ENCODE measurements around the gene LRRC71. TPM values are rescaled to one million over a fixed set of nuclear protein-coding genes. Genes with fewer than 3 reads are reported as not detected.

The LRRC71 gene
- total RNA-seq, 3 donors from 2014 or later: not detected

GRCh38 chr1:156945881-156946661, 25.6 kb downstream of the LRRC71 start:
- Histone ChIP-seq H3K4me1 (no peaks in the 10 kb centered on the region), H3K27me3 (no peaks in the 10 kb centered on the region), H3K4me3 (no peak overlapping the region), H3K36me3 (peaks cover 14% of the 10 kb centered on the region), H3K9me3 (no peaks in the 10 kb centered on the region), H3K27ac (no peak overlapping the region)
- no peak for DNase-seq (ENCODE audit: low spot score in 2 of 2)
- intact Hi-C loops (cut with DNase I; ENCODE audit: low total_unique reads): no loop called here
- TF ChIP-seq POLR2A (IDR thresholded peaks at IDR 0.05) (no peak), POLR2AphosphoS5 (IDR thresholded peaks at IDR 0.05) (no peak), CTCF (IDR thresholded peaks at IDR 0.05) (no peak)

GRCh38 chr1:156947127-156947526, 26.7 kb downstream of the LRRC71 start:
- Histone ChIP-seq H3K4me1 (no peaks in the 10 kb centered on the region), H3K36me3 (peaks cover 18% of the 10 kb centered on the region), H3K9me3 (no peaks in the 10 kb centered on the region), H3K27ac (no peak overlapping the region), H3K4me3 (no peak overlapping the region), H3K27me3 (no peaks in the 10 kb centered on the region)
- TF ChIP-seq CTCF (IDR thresholded peaks at IDR 0.05) (no peak), POLR2AphosphoS5 (IDR thresholded peaks at IDR 0.05) (no peak), POLR2A (IDR thresholded peaks at IDR 0.05) (no peak)
- intact Hi-C loops (cut with DNase I; ENCODE audit: low total_unique reads): no loop called here
- DNase-seq (ENCODE audit: low spot score in 2 of 2): no peak

GRCh38 chr1:156947818-156948525, 27.5 kb downstream of the LRRC71 start:
- no peaks in the 10 kb centered on the region for H3K4me1 ChIP-seq
- no peak overlapping the region for H3K27ac ChIP-seq
- intact Hi-C loops (cut with DNase I; ENCODE audit: low total_unique reads): no loop called here
- no peaks in the 10 kb centered on the region for H3K9me3 ChIP-seq
- DNase-seq (ENCODE audit: low spot score in 2 of 2): no peak
- TF ChIP-seq POLR2AphosphoS5 (IDR thresholded peaks at IDR 0.05): no peak
- TF ChIP-seq POLR2A (IDR thresholded peaks at IDR 0.05): no peak
- no peak for TF ChIP-seq CTCF (IDR thresholded peaks at IDR 0.05)
- no peaks in the 10 kb centered on the region for H3K27me3 ChIP-seq
- H3K36me3 ChIP-seq: peaks cover 19% of the 10 kb centered on the region
- no peak overlapping the region for H3K4me3 ChIP-seq

DNA sequence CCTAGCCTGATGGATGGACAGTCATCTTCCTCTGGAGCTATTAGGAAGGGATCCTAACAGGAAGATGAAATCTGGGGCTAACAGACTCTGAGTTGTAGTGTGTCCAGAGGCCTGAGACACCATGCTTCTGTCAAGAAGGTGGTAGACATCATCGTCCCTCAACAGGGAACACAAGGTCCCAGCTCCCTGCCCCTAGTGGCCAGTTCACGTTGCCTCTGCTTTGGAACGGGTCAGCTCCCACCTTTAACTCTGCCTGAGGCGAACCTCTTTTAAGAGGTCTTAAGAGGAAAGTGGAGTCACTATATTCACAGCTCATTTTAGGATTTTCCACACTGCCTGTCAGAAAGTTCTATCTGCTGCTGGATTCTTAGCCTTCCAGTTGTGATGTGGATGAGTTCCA, 28.3 kb downstream of the LRRC71 start:
- peaks cover 19% of the 10 kb centered on the region for H3K36me3 ChIP-seq
- TF ChIP-seq POLR2A (IDR thresholded peaks at IDR 0.05) (no peak), POLR2AphosphoS5 (IDR thresholded peaks at IDR 0.05) (no peak), CTCF (IDR thresholded peaks at IDR 0.05) (no peak)
- DNase-seq (ENCODE audit: low spot score in 2 of 2): no peak
- no peaks in the 10 kb centered on the region for H3K9me3 ChIP-seq
- no peaks in the 10 kb centered on the region for H3K4me1 ChIP-seq
- no peaks in the 10 kb centered on the region for H3K27me3 ChIP-seq
- H3K27ac ChIP-seq: no peak overlapping the region
- no peak overlapping the region for H3K4me3 ChIP-seq
- intact Hi-C loops (cut with DNase I; ENCODE audit: low total_unique reads): no loop called here

DNA sequence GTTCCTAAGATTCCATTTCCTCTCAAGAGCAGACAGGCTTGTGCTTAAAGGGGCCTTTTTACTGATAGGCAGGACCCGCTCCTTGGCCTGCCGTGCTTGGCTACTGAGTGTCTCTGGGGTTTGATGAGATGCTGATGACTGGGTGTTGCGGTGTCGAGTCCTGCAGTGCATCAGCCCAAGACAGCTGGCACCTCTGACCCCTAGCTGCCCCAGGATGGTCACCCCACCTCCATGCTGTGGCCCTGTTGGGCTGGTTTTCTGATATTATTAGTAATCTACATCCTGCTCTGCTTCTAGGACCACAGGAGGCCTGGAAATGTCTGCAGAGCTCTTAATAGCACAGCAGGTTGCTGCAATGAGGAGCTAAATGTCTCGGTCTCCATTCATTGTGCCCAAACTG, 28.7 kb downstream of the LRRC71 start:
- intact Hi-C loops (cut with DNase I; ENCODE audit: low total_unique reads): no loop called here
- TF ChIP-seq POLR2A (IDR thresholded peaks at IDR 0.05) (no peak), POLR2AphosphoS5 (IDR thresholded peaks at IDR 0.05) (no peak), CTCF (IDR thresholded peaks at IDR 0.05) (no peak)
- H3K36me3 ChIP-seq: peaks cover 19% of the 10 kb centered on the region
- no peak overlapping the region for H3K4me3 ChIP-seq
- no peak overlapping the region for H3K27ac ChIP-seq
- H3K9me3 ChIP-seq: no peaks in the 10 kb centered on the region
- no peaks in the 10 kb centered on the region for H3K27me3 ChIP-seq
- DNase-seq (ENCODE audit: low spot score in 2 of 2): no peak
- H3K4me1 ChIP-seq: no peaks in the 10 kb centered on the region

Data from breast epithelium (tissue), 4 donors.